ENCODE data around the gene WHRN.

The WHRN gene

GRCh38 chr9:114416906-114417305 is 88.4 kb downstream of the WHRN start:
- DNase-seq = no peak

- DNase-seq = no peak
These were observed 89.0 kb downstream of the WHRN start for GRCh38 chr9:114416290-114416689.

GRCh38 chr9:114414346-114414745 is 90.9 kb downstream of the WHRN start:
- no peak for DNase-seq

- DNase-seq = no peak
These were observed 91.4 kb downstream of the WHRN start for GRCh38 chr9:114413861-114414301.

GRCh38 chr9:114412048-114412683 is 93.1 kb downstream of the WHRN start:
- no peak for DNase-seq

GRCh38 chr9:114411452-114411851 is 93.8 kb downstream of the WHRN start:
- DNase-seq = no peak

GRCh38 chr9:114410910-114411309 is 94.4 kb downstream of the WHRN start:
- no peak for DNase-seq

- DNase-seq = no peak
These were observed 95.4 kb downstream of the WHRN start for GRCh38 chr9:114409842-114410241.

- DNase-seq = no peak
These were observed 96.0 kb downstream of the WHRN start for GRCh38 chr9:114409103-114409780.

GRCh38 chr9:114408645-114409044 is 96.6 kb downstream of the WHRN start:
- DNase-seq = no peak

GRCh38 chr9:114407889-114408288 is 97.4 kb downstream of the WHRN start:
- DNase-seq = no peak

GRCh38 chr9:114406441-114406840 is 98.8 kb downstream of the WHRN start:
- DNase-seq = no peak

GRCh38 chr9:114405294-114406034 is 99.8 kb downstream of the WHRN start:
- DNase-seq = peak; percentile 81

- no peak for DNase-seq
These were observed 100.7 kb downstream of the WHRN start for GRCh38 chr9:114404531-114404930.

GRCh38 chr9:114403153-114403756 is 102.0 kb downstream of the WHRN start:
- DNase-seq = no peak

- DNase-seq = no peak
These were observed 103.9 kb downstream of the WHRN start for GRCh38 chr9:114401344-114401743.

- DNase-seq = no peak
These were observed 104.5 kb downstream of the WHRN start for GRCh38 chr9:114400772-114401171.

GRCh38 chr9:114400219-114400618 is 105.1 kb downstream of the WHRN start:
- DNase-seq = no peak

GRCh38 chr9:114399381-114399780 is 105.9 kb downstream of the WHRN start:
- DNase-seq = no peak

GRCh38 chr9:114397848-114398605 is 107.2 kb downstream of the WHRN start:
- peak; percentile 94 for DNase-seq

GRCh38 chr9:114397219-114397847 is 107.9 kb downstream of the WHRN start:
- DNase-seq = no peak

- no peak for DNase-seq
These were observed 108.6 kb downstream of the WHRN start for GRCh38 chr9:114396558-114397218.
